GM19455 (cell line): ENCODE data around the gene FAT1.

Experiments used
- ATAC-seq: cut with Tn5 transposase; IDR thresholded peaks from one replicate; pipeline ENCODE4 v1.9.1; 2021; ENCODE audit not compliant: unreplicated experiment

Gene FAT1

DNA sequence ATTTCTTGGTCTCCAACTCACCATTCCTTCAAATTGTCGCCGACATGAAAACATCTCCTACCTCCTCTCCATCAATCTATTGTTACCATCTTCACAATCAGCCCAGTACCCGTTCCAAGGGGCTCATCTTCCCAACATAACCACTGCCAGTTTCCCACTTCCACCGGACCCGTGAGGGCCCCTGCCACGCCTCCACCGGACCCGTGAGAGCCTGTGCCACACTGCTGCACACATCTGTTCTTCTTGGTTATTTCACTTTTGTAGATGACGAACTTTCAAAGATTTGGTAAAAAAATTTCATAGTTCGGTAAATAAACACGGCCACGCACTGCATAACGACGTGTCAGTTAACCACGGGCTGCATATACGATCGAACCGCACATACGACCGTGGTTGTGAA lies 65.0 kb downstream of the FAT1 start:
- no peak for ATAC-seq

DNA sequence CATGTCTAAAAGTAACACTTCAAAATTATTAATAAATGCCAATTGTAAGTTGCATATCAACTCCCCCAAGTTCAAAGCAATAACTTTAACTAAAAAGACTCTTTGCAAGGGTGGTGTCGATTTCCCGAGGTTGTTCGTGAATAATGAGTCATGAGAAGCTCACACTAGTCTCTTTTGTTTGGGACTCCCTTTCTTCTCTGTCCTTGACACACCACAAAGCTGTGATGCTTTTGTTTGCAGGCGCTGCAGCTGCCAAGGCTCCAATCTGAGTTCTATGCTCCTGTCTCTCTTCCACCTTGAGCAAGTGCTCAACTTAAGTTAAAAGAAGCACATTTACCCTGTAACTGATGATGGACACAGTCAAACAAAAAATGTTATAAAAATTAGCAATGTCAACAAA lies 65.9 kb downstream of the FAT1 start:
- ATAC-seq = no peak

DNA sequence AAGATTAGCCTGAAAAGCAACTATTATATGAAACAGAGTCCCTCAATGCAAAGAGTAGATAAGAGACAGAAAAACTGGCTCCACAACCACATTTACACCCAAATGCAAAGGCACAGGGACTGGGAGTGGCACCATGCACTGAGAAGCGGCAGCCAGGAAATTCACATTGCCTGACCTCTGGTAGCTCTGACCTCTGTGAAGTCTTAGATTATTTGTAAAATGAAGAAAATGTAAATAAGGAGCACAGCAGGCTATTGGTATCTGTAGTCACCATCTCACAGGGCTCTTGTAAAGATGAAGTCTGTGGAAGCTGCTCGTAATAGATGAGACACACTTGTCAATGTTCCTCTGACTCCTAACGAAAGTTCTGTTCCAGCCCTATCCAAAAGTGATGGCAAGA lies 69.7 kb downstream of the FAT1 start:
- no peak for ATAC-seq

DNA sequence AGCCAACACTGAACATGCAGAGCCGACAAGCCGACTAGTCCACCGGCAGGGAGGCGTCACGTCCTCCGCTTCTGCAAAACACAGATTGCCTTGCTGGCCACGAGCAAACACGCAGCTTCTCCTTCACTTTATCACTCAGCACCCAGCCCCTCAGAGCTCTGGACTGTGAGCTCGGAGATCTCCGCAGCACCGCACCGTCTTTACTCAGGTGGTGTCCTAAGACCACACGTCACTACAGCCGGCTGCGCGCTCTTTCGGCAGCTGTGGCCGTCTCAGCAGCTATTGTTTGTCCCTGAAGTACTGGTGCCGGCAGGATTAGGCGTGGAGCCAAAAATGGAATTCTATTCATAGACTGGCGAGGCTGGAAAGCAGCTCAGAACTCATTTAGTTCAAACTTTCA lies 72.0 kb downstream of the FAT1 start:
- no peak for ATAC-seq

DNA sequence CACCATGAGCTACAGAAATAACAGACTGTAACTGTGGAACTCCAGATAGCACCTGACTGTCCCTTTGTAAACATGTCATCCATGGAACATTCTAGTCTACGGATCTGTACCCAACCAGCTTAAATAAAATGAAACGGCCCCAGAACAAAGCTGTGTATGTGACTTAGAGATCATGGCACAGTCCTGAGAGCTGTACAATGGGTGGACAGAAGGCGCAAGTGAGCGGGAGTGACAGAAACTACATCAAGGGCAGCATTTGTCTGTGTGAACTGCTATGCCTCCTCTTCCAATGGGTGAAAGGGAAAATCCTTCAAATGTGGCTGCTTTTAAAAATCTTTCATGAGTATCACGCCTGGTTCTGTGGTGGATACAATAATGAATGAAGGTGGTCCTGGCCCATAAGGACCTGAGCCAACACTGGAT lies 72.5 kb downstream of the FAT1 start:
- no peak for ATAC-seq

- ATAC-seq = no peak
These were observed 73.1 kb downstream of the FAT1 start for GRCh38 chr4:186650401-186651180.

DNA sequence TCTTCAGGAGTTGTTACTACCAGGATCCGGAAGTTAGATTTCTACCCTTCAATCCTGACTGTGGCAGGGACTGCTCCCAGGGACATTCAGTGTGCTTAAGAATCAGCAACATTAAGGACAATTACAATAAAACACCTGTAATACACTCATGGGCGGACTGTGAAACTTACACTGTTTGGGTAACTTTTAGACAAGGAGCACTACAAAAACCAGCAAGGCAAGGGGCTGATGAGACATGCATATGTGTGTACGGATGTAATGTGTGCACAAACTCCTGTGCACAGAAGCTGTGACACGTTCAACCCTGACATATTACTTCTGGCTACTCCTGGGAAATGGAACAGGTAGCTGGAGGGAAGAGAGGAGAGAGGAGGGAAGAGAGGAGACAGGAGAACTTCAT lies 75.8 kb downstream of the FAT1 start:
- no peak for ATAC-seq

- no peak for ATAC-seq
These were observed 78.9 kb downstream of the FAT1 start for GRCh38 chr4:186644737-186645261.

GRCh38 chr4:186644311-186644638 lies 79.4 kb downstream of the FAT1 start:
- no peak for ATAC-seq

DNA sequence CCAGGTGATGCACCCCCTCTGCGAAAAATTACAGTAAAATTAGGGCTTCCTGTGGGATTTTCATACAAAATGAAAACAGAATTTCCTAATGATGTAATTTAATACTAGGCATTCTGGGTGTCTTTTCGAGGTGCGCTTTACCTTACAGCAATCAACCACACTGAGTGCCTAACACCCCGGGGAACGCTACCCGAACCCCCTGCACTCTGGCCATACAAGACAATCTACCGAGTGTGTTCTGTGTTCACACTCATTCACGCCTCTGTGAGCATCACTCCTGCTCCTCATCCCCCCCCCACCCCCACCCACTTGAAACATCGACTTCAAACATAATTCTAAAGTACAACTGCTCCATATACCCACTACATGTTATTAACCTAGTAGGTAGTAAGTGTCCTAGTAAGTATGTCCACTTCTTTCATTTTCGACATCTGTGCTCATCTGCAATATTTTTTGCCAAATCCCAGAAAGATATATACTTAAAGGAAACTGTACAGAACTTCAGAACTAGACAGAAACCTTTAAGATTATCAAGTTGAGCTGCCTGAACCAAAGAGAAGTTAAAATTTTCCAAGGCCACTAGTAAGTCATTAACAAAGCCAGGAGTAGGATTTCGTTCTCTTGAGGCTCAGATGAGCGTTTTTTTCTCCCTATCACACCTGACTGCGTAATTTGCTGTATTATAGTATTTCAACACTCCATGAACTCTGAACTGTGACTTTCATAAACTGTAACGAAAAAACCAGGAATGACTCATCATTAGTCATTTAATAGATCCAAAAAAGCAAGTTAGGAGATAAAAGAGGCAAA lies 80.0 kb downstream of the FAT1 start:
- no peak for ATAC-seq

GRCh38 chr4:186642998-186643397 lies 80.7 kb downstream of the FAT1 start:
- ATAC-seq = no peak

DNA sequence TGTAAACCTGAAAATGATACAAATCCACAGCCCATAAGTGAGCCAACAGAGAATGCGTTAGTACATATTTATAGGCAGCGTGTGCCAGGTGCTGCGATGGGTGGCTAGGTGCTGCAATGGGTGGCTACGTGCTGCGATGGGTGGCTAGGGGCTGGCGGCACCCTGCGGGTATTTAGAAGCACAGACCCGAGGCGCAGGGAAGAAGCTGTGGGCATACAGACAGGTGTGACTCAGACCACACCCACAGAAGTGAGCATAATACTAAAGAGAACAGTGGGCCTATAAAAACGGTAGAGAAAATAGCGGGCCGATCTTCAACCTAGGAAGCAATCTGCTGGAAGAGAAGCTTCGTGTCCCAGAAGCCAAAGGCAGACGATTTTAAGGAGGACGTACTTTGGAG lies 81.1 kb downstream of the FAT1 start:
- no peak for ATAC-seq

GRCh38 chr4:186634591-186635128 lies 89.0 kb downstream of the FAT1 start:
- no peak for ATAC-seq

- ATAC-seq = no peak
These were observed 89.8 kb downstream of the FAT1 start for GRCh38 chr4:186633844-186634243.

GRCh38 chr4:186630128-186630527 lies 93.5 kb downstream of the FAT1 start:
- no peak for ATAC-seq

GRCh38 chr4:186628058-186628711 lies 95.5 kb downstream of the FAT1 start:
- ATAC-seq = no peak

DNA sequence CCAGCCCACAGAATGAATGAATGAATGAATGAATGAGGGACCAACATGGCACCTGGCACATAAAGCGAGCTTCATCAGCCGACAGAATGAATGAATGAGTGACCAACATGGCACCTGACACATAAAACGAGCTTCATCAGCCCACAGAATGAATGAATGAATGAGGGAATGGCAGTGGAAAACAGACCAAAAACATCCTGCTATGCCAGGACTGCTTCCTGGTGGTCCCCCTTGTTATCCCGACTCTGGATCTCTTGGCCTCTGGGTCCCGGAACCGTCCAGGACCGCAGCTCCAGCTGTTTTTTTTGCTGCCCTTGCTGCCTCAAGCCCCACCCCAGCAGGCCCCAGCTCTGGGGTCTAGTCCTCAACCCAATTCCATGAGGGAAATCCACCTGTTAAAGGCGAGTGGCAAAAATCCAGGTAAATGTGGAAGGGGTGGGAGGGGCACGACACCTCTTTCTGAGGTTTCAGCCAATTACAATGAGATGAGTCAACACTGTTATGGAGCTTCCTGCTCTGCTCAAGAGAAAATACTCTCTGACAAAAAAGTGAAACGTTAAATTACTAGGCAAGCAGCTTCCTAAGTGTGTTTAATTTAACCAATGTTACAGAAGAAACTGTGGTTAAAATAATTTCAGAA lies 96.3 kb downstream of the FAT1 start:
- ATAC-seq = no peak

DNA sequence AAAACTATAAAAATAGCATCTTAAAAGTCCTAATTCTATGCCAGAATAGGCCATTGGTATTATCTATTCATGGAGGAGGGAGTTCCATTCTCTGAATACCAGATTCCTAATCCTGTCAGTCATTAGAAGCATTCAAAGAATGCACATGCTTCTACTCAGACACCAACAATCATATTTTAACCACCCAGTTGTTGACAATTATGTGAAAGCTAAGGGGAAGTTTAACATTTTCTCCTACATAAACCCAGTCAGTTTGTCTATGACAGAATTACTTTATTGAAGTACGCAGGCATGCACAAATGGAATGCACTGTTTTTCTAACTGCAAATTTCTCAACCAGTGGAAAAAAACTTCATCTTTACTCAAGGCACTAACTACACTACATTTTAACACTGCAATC lies 98.7 kb downstream of the FAT1 start:
- ATAC-seq = no peak

DNA sequence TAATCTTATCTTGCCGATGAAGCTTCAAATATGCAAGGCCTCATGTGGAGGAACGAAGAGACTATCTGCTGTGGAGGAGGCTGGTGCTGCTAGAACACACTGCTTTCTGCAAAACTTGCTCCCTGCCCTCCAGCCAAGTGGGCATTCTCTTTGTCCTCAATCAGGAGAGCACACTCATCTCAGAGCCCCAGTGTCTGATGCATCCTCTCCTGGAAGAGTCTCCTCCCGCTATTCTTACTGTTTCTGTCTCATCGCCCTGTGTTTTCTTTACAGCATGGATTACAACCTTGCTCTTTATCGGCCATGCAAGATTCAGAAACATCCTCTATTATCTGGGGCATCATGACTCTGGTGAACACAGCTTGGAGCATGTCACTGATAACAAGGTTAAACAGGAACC lies 100.1 kb downstream of the FAT1 start:
- no peak for ATAC-seq

GRCh38 chr4:186622788-186623464 lies 100.7 kb downstream of the FAT1 start:
- ATAC-seq = no peak
